Hepatocyte (in vitro differentiated cells): ENCODE measurements around the gene SRSF10.

Experiments used
- CTCF ChIP-seq: fragments of 200-600 bp; sonication (generic); IDR thresholded peaks from 2 replicates; pipeline ENCODE4 v1.5.1; 2016; ENCODE audit warnings: antibody characterized with exemption, mild to moderate bottlenecking; ENCODE audit not compliant: poor library complexity
- EZH2 ChIP-seq: fragments of 200-600 bp; sonication (generic); IDR thresholded peaks from 2 replicates; pipeline ENCODE4 v1.6.1; 2016; ENCODE audit warnings: antibody characterized with exemption, mild to moderate bottlenecking, borderline replicate concordance
- EZH2phosphoT487 ChIP-seq: fragments of 200-600 bp; sonication (generic); IDR thresholded peaks from one replicate; pipeline ENCODE4 v1.6.1; 2018; ENCODE audit warnings: antibody characterized with exemption, mild to moderate bottlenecking, low read depth, moderate library complexity; ENCODE audit not compliant: unreplicated experiment, severe bottlenecking

- no peak for TF ChIP-seq CTCF
- TF ChIP-seq EZH2 = no peak
- no peak for TF ChIP-seq EZH2phosphoT487
Observed at GRCh38 chr1:23931491-23931880, 48.6 kb downstream of the SRSF10 start.
